SK-N-MC (cell line): ENCODE measurements around the gene GAL3ST3.

Source experiments
- EZH2 ChIP-seq: fragments of 200-600 bp; sonication (generic); IDR thresholded peaks from one replicate; pipeline ENCODE4 v1.6.1; 2017; ENCODE audit warnings: antibody characterized with exemption
- FOXP2 ChIP-seq: optimal IDR thresholded peaks from 2 replicates; pipeline ENCODE3; 2011; ENCODE audit warnings: mild to moderate bottlenecking, moderate library complexity; ENCODE audit not compliant: insufficient read depth; ENCODE audit errors: extremely low read length, control extremely low read depth
- POLR2AphosphoS5 ChIP-seq: IDR thresholded peaks from 2 replicates; pipeline ENCODE4 v1.6.1; 2012; ENCODE audit warnings: mild to moderate bottlenecking, low read depth, low read length, borderline replicate concordance

GRCh38 chr11:66061268-66061667 is 12.3 kb upstream of the GAL3ST3 start:
- TF ChIP-seq POLR2AphosphoS5 (no peak), FOXP2 (no peak), EZH2 (no peak)
